ENCODE data around the gene ZNF747. TPM values are rescaled to one million over a fixed set of nuclear protein-coding genes. Genes with fewer than 3 reads are reported as not detected.
A peak's percentile ranks its signal among the peaks of the same experiment; 100 is the strongest.

ZNF747 gene
- total and polyA plus RNA-seq, 10 of the 15 experiments (the other 5 are each of a cell fraction or from before 2014, with no cell fraction given) = 1.0 to 13.0 (median 7.2) TPM

GRCh38 chr16:30535106-30535776 lies 583 bp upstream of the ZNF747 start (continued):
- TF ChIP-seq, protein P1, sequence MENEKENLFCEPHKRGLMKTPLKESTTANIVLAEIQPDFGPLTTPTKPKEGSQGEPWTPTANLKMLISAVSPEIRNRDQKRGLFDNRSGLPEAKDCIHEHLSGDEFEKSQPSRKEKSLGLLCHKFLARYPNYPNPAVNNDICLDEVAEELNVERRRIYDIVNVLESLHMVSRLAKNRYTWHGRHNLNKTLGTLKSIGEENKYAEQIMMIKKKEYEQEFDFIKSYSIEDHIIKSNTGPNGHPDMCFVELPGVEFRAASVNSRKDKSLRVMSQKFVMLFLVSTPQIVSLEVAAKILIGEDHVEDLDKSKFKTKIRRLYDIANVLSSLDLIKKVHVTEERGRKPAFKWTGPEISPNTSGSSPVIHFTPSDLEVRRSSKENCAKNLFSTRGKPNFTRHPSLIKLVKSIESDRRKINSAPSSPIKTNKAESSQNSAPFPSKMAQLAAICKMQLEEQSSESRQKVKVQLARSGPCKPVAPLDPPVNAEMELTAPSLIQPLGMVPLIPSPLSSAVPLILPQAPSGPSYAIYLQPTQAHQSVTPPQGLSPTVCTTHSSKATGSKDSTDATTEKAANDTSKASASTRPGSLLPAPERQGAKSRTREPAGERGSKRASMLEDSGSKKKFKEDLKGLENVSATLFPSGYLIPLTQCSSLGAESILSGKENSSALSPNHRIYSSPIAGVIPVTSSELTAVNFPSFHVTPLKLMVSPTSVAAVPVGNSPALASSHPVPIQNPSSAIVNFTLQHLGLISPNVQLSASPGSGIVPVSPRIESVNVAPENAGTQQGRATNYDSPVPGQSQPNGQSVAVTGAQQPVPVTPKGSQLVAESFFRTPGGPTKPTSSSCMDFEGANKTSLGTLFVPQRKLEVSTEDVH (IDR thresholded peaks at IDR 0.05; ENCODE audit: low read depth, partially characterized antibody) = no peak
- TF ChIP-seq TCF3 (IDR thresholded peaks at IDR 0.05; ENCODE audit: borderline replicate concordance, insufficient read depth, low read depth, low read length) (no peak), EED (IDR thresholded peaks at IDR 0.05; ENCODE audit: low read depth) (no peak), ZNF592 (IDR thresholded peaks at IDR 0.05) (no peak), BACH1 (IDR thresholded peaks at IDR 0.05; ENCODE audit: borderline replicate concordance) (0 out of 2 replicates have a peak, but pooled peaks have one; percentile 18), SMC3 (IDR thresholded peaks at IDR 0.05; ENCODE audit: borderline replicate concordance, low read length) (no peak), HDAC6 (IDR thresholded peaks at IDR 0.05; ENCODE audit: unreplicated experiment) (no peak)
- TF ChIP-seq, protein P2, sequence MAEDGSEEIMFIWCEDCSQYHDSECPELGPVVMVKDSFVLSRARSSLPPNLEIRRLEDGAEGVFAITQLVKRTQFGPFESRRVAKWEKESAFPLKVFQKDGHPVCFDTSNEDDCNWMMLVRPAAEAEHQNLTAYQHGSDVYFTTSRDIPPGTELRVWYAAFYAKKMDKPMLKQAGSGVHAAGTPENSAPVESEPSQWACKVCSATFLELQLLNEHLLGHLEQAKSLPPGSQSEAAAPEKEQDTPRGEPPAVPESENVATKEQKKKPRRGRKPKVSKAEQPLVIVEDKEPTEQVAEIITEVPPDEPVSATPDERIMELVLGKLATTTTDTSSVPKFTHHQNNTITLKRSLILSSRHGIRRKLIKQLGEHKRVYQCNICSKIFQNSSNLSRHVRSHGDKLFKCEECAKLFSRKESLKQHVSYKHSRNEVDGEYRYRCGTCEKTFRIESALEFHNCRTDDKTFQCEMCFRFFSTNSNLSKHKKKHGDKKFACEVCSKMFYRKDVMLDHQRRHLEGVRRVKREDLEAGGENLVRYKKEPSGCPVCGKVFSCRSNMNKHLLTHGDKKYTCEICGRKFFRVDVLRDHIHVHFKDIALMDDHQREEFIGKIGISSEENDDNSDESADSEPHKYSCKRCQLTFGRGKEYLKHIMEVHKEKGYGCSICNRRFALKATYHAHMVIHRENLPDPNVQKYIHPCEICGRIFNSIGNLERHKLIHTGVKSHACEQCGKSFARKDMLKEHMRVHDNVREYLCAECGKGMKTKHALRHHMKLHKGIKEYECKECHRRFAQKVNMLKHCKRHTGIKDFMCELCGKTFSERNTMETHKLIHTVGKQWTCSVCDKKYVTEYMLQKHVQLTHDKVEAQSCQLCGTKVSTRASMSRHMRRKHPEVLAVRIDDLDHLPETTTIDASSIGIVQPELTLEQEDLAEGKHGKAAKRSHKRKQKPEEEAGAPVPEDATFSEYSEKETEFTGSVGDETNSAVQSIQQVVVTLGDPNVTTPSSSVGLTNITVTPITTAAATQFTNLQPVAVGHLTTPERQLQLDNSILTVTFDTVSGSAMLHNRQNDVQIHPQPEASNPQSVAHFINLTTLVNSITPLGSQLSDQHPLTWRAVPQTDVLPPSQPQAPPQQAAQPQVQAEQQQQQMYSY (CRISPR knock-in tag; IDR thresholded peaks at IDR 0.05) = no peak
- TF ChIP-seq, protein P3, sequence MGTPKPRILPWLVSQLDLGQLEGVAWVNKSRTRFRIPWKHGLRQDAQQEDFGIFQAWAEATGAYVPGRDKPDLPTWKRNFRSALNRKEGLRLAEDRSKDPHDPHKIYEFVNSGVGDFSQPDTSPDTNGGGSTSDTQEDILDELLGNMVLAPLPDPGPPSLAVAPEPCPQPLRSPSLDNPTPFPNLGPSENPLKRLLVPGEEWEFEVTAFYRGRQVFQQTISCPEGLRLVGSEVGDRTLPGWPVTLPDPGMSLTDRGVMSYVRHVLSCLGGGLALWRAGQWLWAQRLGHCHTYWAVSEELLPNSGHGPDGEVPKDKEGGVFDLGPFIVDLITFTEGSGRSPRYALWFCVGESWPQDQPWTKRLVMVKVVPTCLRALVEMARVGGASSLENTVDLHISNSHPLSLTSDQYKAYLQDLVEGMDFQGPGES (IDR thresholded peaks at IDR 0.05) = no peak
- TF ChIP-seq, protein P4, sequence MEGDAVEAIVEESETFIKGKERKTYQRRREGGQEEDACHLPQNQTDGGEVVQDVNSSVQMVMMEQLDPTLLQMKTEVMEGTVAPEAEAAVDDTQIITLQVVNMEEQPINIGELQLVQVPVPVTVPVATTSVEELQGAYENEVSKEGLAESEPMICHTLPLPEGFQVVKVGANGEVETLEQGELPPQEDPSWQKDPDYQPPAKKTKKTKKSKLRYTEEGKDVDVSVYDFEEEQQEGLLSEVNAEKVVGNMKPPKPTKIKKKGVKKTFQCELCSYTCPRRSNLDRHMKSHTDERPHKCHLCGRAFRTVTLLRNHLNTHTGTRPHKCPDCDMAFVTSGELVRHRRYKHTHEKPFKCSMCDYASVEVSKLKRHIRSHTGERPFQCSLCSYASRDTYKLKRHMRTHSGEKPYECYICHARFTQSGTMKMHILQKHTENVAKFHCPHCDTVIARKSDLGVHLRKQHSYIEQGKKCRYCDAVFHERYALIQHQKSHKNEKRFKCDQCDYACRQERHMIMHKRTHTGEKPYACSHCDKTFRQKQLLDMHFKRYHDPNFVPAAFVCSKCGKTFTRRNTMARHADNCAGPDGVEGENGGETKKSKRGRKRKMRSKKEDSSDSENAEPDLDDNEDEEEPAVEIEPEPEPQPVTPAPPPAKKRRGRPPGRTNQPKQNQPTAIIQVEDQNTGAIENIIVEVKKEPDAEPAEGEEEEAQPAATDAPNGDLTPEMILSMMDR (IDR thresholded peaks at IDR 0.05 in 2 of 3, conservative IDR thresholded peaks at IDR 0.05 in 1 of 3; ENCODE audit: control insufficient read depth in 2 of 3, extremely low read depth in 1 of 3, insufficient read depth in 1 of 3, low read depth in 3 of 3, low read length in 3 of 3) = no peak
- TF ChIP-seq, protein P5, sequence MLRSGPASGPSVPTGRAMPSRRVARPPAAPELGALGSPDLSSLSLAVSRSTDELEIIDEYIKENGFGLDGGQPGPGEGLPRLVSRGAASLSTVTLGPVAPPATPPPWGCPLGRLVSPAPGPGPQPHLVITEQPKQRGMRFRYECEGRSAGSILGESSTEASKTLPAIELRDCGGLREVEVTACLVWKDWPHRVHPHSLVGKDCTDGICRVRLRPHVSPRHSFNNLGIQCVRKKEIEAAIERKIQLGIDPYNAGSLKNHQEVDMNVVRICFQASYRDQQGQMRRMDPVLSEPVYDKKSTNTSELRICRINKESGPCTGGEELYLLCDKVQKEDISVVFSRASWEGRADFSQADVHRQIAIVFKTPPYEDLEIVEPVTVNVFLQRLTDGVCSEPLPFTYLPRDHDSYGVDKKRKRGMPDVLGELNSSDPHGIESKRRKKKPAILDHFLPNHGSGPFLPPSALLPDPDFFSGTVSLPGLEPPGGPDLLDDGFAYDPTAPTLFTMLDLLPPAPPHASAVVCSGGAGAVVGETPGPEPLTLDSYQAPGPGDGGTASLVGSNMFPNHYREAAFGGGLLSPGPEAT (IDR thresholded peaks at IDR 0.05; ENCODE audit: low read depth) = 0 out of 2 replicates have a peak, but pooled peaks have one; percentile 3
